K562 (cell line): ENCODE data around the gene SLC24A4.

Experiments used
- BRD4 ChIP-seq: fragments of 200-600 bp; sonication (generic); IDR thresholded peaks from 2 replicates; pipeline ENCODE4 v1.6.1; 2017; ENCODE audit warnings: inconsistent platforms
- CTCF ChIP-seq, 3 experiments: IDR thresholded peaks in 2 of 3; conservative IDR thresholded peaks in 1 of 3; 2 replicates each; pipeline ENCODE4 v1.5.1; 2011 to 2012; ENCODE audit warnings: low read length in 3 of 3, mild to moderate bottlenecking in 3 of 3, control low read depth in 2 of 3, improper control_type of control experiment in 1 of 3, inconsistent platforms in 1 of 3, low read depth in 1 of 3, mixed read lengths in 1 of 3, moderate library complexity in 1 of 3; ENCODE audit not compliant: insufficient read depth in 2 of 3
- ELF1 ChIP-seq: fragments of 200-800 bp; sonication (Bioruptor generic); IDR thresholded peaks from 2 replicates; pipeline ENCODE4 v1.6.1; 2016; ENCODE audit warnings: missing genetic modification characterization, missing compliant biosample characterization
- KHSRP ChIP-seq: fragments of 450-650 bp; IDR thresholded peaks from 2 replicates; pipeline ENCODE4 v1.6.1; 2017
- MYC ChIP-seq, 2 experiments: fragments of 250-450 bp in 1 of 2; sonication (Bioruptor Pico) in 1 of 2; IDR thresholded peaks; 2 replicates each; pipeline versions ENCODE4 v1.5.1 to v1.6.1; 2012 to 2021; ENCODE audit warnings: low read depth in 2 of 2, borderline replicate concordance in 1 of 2, improper control_type of control experiment in 1 of 2, low read length in 1 of 2, mild to moderate bottlenecking in 1 of 2, moderate library complexity in 1 of 2
- RAD21 ChIP-seq, 2 experiments: fragments of 250-450 bp in 1 of 2; fragments of 450-650 bp in 1 of 2; sonication (Bioruptor Pico) in 1 of 2; formaldehyde crosslinking in 1 of 2; IDR thresholded peaks in 1 of 2; conservative IDR thresholded peaks in 1 of 2; 2 replicates each; pipeline versions ENCODE4 v1.4.0 to v1.8.0; 2020 to 2022; ENCODE audit warnings: mild to moderate bottlenecking in 2 of 2, moderate library complexity in 1 of 2
- ZBTB8A ChIP-seq: fragments of 450-650 bp; IDR thresholded peaks from 2 replicates; pipeline ENCODE4 v1.6.1; 2018; ENCODE audit warnings: mild to moderate bottlenecking, moderate library complexity; ENCODE audit not compliant: partially characterized antibody
- ZNF830 ChIP-seq: fragments of 250-450 bp; sonication (Bioruptor Pico); IDR thresholded peaks from 2 replicates; pipeline ENCODE4 v1.5.0; 2021; ENCODE audit warnings: mild to moderate bottlenecking

DNA sequence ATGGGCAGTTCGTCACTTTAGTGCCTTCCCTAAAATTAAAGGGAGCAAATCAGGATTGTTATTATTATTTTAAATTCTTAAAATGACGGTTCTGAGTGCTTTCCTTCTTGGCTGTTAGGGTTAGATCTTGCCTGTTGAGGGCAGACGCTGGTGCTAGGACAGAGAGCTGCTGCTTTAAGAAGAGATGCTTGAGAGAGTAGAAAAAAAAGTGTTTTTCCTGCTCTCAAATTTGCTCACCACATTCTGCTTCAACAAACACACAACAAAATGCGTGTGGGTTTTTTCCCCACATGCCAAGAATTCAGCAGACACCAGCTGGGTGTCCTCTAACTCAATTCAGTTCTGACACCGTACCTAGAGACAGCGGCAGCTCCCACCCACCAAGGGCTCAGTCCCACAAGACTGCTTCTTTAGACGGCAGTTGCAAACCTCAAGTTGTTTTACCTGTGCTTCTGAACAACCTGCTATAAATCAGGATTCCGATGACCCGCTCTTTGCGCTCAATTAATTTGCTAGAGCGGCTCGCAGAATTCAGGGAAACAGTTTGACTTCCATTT, 114.8 kb downstream of the SLC24A4 start:
- TF ChIP-seq ELF1 (tag) = no peak
- TF ChIP-seq MYC (IDR thresholded peaks at IDR 0.05; ENCODE audit: low read depth, low read length) = no peak
- no peak for TF ChIP-seq MYC (CRISPR knock-in tag; IDR thresholded peaks at IDR 0.05; ENCODE audit: borderline replicate concordance, low read depth)
- TF ChIP-seq CTCF (IDR thresholded peaks at IDR 0.05 in 2 of 3, conservative IDR thresholded peaks at IDR 0.05 in 1 of 3; ENCODE audit: insufficient read depth in 2 of 3, low read depth in 1 of 3, low read length in 3 of 3) = no peak
- no peak for TF ChIP-seq ZBTB8A
- no peak for TF ChIP-seq BRD4
- TF ChIP-seq ZNF830 (CRISPR knock-in tag) = no peak
- TF ChIP-seq KHSRP = no peak
- TF ChIP-seq RAD21 (CRISPR knock-in tag; conservative IDR thresholded peaks at IDR 0.05 in 1 of 2, IDR thresholded peaks at IDR 0.05 in 1 of 2) = no peak
